K562 (cell line): Measurements from ENCODE around the gene KYAT1.

Experiments used
- PHF8 ChIP-seq: fragments of 200-600 bp; sonication (generic); IDR thresholded peaks from 2 replicates; pipeline ENCODE4 v1.6.1; 2012; ENCODE audit warnings: mixed run types, mild to moderate bottlenecking, inconsistent platforms, low read length, moderate library complexity, borderline replicate concordance
- ZNF76 ChIP-seq: fragments of 250-450 bp; sonication (Bioruptor Pico); IDR thresholded peaks from 2 replicates; pipeline ENCODE4 v1.4.0; 2020; ENCODE audit warnings: mild to moderate bottlenecking, moderate library complexity, borderline replicate concordance
- TF ChIP-seq, protein P1 (sequence below): sonication (generic); formaldehyde crosslinking; IDR thresholded peaks from 2 replicates; pipeline ENCODE4 v1.8.1; 2023; ENCODE audit warnings: mild to moderate bottlenecking, missing genetic modification reagents
- TF ChIP-seq, protein P2 (sequence below), 2 experiments: fragments of 450-650 bp; IDR thresholded peaks; 2 replicates each; pipeline ENCODE4 v1.6.1; 2018; ENCODE audit warnings: mild to moderate bottlenecking in 2 of 2, low read depth in 1 of 2; ENCODE audit not compliant: partially characterized antibody in 2 of 2
- TF ChIP-seq, protein P3 (sequence below), 2 experiments: fragments of 450-650 bp; formaldehyde crosslinking in 1 of 2; IDR thresholded peaks; 2 replicates each; pipeline versions ENCODE4 v1.4.0 to v1.6.1; 2014 to 2020; ENCODE audit warnings: mild to moderate bottlenecking in 2 of 2, borderline replicate concordance in 1 of 2, low read depth in 1 of 2
- TF ChIP-seq, protein P4 (sequence below): fragments of 250-450 bp; sonication (Bioruptor Pico); IDR thresholded peaks from 2 replicates; pipeline ENCODE4 v1.8.0; 2022; ENCODE audit warnings: moderate library complexity, mild to moderate bottlenecking, inconsistent platforms

DNA sequence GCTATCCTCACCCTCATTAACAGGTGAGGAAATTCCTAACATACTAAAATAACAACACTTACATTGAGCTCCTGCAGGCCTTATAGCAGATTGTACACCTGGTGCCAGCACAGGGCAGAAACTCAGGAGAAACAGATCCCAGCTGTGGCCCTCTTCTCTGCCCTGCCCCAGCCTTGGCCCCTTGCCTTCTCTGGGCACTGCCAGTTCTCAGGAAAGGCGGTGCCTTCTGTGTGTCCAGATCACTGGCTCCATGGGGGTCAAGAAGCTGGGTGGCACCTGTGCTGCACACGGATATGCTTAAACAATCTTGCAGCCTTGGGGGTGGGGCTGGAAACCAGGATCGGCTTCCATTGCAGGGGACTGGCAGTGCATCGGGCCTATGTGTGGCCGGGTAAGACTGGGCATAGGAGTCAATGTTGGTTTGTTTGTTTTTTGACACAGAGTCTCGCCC is 19.3 kb downstream of the KYAT1 start:
- no peak for TF ChIP-seq ZNF76 (CRISPR knock-in tag)
- no peak for TF ChIP-seq PHF8
- TF ChIP-seq, protein P1, sequence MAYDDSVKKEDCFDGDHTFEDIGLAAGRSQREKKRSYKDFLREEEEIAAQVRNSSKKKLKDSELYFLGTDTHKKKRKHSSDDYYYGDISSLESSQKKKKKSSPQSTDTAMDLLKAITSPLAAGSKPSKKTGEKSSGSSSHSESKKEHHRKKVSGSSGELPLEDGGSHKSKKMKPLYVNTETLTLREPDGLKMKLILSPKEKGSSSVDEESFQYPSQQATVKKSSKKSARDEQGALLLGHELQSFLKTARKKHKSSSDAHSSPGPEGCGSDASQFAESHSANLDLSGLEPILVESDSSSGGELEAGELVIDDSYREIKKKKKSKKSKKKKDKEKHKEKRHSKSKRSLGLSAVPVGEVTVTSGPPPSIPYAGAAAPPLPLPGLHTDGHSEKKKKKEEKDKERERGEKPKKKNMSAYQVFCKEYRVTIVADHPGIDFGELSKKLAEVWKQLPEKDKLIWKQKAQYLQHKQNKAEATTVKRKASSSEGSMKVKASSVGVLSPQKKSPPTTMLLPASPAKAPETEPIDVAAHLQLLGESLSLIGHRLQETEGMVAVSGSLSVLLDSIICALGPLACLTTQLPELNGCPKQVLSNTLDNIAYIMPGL (CRISPR knock-in tag): no peak
- TF ChIP-seq, protein P2, sequence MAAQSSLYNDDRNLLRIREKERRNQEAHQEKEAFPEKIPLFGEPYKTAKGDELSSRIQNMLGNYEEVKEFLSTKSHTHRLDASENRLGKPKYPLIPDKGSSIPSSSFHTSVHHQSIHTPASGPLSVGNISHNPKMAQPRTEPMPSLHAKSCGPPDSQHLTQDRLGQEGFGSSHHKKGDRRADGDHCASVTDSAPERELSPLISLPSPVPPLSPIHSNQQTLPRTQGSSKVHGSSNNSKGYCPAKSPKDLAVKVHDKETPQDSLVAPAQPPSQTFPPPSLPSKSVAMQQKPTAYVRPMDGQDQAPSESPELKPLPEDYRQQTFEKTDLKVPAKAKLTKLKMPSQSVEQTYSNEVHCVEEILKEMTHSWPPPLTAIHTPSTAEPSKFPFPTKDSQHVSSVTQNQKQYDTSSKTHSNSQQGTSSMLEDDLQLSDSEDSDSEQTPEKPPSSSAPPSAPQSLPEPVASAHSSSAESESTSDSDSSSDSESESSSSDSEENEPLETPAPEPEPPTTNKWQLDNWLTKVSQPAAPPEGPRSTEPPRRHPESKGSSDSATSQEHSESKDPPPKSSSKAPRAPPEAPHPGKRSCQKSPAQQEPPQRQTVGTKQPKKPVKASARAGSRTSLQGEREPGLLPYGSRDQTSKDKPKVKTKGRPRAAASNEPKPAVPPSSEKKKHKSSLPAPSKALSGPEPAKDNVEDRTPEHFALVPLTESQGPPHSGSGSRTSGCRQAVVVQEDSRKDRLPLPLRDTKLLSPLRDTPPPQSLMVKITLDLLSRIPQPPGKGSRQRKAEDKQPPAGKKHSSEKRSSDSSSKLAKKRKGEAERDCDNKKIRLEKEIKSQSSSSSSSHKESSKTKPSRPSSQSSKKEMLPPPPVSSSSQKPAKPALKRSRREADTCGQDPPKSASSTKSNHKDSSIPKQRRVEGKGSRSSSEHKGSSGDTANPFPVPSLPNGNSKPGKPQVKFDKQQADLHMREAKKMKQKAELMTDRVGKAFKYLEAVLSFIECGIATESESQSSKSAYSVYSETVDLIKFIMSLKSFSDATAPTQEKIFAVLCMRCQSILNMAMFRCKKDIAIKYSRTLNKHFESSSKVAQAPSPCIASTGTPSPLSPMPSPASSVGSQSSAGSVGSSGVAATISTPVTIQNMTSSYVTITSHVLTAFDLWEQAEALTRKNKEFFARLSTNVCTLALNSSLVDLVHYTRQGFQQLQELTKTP (IDR thresholded peaks at IDR 0.05; ENCODE audit: low read depth in 1 of 2, partially characterized antibody in 2 of 2): no peak
- TF ChIP-seq, protein P3, sequence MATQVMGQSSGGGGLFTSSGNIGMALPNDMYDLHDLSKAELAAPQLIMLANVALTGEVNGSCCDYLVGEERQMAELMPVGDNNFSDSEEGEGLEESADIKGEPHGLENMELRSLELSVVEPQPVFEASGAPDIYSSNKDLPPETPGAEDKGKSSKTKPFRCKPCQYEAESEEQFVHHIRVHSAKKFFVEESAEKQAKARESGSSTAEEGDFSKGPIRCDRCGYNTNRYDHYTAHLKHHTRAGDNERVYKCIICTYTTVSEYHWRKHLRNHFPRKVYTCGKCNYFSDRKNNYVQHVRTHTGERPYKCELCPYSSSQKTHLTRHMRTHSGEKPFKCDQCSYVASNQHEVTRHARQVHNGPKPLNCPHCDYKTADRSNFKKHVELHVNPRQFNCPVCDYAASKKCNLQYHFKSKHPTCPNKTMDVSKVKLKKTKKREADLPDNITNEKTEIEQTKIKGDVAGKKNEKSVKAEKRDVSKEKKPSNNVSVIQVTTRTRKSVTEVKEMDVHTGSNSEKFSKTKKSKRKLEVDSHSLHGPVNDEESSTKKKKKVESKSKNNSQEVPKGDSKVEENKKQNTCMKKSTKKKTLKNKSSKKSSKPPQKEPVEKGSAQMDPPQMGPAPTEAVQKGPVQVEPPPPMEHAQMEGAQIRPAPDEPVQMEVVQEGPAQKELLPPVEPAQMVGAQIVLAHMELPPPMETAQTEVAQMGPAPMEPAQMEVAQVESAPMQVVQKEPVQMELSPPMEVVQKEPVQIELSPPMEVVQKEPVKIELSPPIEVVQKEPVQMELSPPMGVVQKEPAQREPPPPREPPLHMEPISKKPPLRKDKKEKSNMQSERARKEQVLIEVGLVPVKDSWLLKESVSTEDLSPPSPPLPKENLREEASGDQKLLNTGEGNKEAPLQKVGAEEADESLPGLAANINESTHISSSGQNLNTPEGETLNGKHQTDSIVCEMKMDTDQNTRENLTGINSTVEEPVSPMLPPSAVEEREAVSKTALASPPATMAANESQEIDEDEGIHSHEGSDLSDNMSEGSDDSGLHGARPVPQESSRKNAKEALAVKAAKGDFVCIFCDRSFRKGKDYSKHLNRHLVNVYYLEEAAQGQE (IDR thresholded peaks at IDR 0.05; ENCODE audit: borderline replicate concordance): no peak
- TF ChIP-seq, protein P3 (CRISPR knock-in tag; IDR thresholded peaks at IDR 0.05; ENCODE audit: low read depth): no peak
- TF ChIP-seq, protein P4, sequence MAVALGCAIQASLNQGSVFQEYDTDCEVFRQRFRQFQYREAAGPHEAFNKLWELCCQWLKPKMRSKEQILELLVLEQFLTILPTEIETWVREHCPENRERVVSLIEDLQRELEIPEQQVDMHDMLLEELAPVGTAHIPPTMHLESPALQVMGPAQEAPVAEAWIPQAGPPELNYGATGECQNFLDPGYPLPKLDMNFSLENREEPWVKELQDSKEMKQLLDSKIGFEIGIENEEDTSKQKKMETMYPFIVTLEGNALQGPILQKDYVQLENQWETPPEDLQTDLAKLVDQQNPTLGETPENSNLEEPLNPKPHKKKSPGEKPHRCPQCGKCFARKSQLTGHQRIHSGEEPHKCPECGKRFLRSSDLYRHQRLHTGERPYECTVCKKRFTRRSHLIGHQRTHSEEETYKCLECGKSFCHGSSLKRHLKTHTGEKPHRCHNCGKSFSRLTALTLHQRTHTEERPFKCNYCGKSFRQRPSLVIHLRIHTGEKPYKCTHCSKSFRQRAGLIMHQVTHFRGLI: no peak
